NCI-H1092 treated with DMSO at 0.1 percent for 48 hours (cell line): ENCODE results near the gene CPNE5.

ENCODE experiments used
- DNase-seq: peaks from one replicate; lab custom pipeline; 2025; lab: John Stamatoyannopoulos, UW

Gene CPNE5

GRCh38 chr6:36857325-36857724 is 18.1 kb upstream of the CPNE5 start:
- no peak for DNase-seq

GRCh38 chr6:36856277-36856676 is 17.0 kb upstream of the CPNE5 start:
- no peak for DNase-seq

DNA sequence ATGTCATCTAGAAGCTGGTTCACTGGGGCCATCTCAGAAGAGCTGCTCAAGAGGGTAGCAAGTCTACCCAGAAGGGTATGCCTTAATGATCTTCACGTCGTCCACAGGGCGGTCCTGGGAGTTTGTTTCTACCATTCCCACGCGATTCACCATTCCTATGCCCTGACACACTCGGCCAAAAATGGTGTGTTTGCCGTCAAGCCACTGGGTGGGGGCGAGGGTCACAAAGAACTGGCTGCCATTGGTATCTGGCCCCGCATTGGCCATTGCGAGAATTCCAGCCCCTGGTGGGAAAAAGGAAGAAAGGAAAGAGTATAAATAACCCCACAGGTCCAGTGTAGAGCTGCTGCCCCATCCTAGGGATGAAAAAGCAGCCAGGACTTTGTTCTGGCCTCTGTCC is 16.5 kb upstream of the CPNE5 start:
- DNase-seq: no peak

DNA sequence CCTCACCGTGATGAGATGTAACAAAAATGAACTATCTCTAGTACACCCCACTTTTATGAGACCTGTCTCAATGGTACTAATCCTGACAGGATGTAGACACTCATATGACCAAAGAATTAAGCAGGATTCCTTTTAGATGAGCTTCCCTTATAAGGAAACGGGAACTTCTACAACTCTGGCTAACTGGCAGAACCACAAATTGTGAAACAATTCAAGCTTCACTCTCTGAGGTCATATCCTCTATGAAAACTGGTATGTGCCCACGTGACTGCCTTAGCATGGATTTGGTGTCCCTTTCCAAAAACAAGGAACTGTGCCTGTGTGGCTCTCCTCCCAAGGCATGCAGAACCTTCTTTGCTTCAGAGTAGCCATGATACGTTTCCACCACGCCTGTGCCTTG is 14.1 kb upstream of the CPNE5 start:
- DNase-seq: no peak

- no peak for DNase-seq
Measured at GRCh38 chr6:36852481-36853147, 13.4 kb upstream of the CPNE5 start.

GRCh38 chr6:36851626-36852025 is 12.4 kb upstream of the CPNE5 start:
- DNase-seq: no peak

GRCh38 chr6:36851149-36851614 is 11.9 kb upstream of the CPNE5 start:
- DNase-seq: peak; percentile 26

GRCh38 chr6:36850021-36850420 is 10.8 kb upstream of the CPNE5 start:
- no peak for DNase-seq

- DNase-seq: no peak
Measured at GRCh38 chr6:36848658-36849441, 9.6 kb upstream of the CPNE5 start.

DNA sequence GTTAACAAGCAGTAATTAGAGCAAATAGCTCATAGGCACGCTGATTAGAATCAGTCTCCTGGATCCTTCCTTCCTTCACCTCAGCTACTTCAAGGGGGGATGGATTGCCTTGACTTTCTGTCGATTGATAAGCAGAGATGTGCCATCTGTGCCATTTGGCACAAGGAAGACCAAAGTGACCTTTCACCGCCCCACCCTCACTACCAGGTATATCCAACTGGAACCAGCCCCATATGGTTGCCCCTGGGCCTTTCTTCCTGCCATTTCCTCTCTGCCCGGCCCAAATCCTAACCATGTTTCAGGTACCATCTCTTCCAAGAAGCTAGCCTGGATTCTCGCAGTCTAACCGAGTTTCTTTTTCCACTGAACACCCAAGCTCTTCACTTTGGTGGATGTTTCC is 8.7 kb upstream of the CPNE5 start:
- DNase-seq: no peak

GRCh38 chr6:36847152-36847551 is 7.9 kb upstream of the CPNE5 start:
- DNase-seq: no peak

- DNase-seq: no peak
Measured at GRCh38 chr6:36845233-36845632, 6.0 kb upstream of the CPNE5 start.

DNA sequence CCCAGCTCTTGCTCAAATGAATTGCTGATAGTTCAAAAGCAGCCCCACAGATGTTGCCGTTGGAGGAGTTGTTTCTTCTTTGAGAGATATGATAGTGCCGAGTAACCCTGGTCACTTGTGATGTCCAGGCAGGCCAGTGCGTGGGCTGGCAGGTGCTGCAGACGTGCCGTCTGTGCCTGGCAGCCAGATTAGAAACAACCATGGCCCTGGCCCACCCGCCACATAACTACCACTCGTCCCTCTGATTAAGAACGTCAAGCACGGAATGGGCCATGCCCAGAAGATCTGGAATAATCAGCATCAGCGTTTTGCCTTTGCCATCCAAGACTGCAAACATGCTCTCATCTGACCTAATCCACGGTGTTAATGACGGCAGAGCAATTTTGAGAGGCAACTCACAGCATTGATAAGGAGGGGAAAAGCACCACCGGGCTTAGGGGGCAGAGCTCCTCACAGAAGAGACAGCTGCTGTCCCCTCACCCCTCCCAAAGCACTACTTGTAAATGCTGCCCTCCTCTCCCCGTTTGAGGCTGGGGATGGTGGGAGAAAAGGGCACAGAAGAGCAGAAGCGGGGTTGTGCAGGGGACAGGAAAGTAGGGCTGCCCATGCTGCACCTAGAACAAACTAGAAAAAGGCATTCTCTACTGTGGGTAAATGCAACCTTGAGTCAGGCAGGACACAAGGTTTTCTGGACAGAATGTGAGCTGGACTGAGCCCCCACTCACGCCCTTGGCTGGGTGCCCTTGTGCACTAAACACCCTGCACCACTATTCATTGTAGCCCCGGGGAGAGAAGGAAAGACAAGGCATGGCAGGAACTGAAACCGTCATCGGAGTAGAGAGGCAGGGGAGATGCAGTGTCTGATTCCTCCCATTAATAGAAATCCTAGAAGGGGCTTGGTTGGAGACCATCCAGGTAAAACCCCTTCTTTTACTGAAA is 5.3 kb upstream of the CPNE5 start:
- no peak for DNase-seq

DNA sequence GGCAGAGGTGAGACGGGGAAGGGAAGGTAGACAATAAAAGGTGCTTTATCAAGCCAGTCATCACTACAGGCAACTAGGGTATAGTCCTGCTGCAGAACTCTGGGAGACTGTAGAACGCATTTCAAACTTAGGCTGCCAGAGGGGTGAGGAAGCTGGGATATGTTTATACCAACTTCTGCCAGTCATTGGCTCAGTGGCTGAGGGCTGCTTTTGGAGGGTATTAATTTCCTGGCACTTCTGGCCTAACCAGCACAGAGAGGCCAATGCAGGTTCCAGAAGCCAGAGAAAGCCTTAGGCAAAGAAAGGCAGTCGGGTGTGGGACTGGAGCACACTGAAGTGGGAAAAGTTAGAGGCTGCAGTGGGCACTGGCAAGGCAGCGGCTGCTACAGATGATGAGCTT is 3.9 kb upstream of the CPNE5 start:
- no peak for DNase-seq

GRCh38 chr6:36841756-36842155 is 2.5 kb upstream of the CPNE5 start:
- DNase-seq: no peak

DNA sequence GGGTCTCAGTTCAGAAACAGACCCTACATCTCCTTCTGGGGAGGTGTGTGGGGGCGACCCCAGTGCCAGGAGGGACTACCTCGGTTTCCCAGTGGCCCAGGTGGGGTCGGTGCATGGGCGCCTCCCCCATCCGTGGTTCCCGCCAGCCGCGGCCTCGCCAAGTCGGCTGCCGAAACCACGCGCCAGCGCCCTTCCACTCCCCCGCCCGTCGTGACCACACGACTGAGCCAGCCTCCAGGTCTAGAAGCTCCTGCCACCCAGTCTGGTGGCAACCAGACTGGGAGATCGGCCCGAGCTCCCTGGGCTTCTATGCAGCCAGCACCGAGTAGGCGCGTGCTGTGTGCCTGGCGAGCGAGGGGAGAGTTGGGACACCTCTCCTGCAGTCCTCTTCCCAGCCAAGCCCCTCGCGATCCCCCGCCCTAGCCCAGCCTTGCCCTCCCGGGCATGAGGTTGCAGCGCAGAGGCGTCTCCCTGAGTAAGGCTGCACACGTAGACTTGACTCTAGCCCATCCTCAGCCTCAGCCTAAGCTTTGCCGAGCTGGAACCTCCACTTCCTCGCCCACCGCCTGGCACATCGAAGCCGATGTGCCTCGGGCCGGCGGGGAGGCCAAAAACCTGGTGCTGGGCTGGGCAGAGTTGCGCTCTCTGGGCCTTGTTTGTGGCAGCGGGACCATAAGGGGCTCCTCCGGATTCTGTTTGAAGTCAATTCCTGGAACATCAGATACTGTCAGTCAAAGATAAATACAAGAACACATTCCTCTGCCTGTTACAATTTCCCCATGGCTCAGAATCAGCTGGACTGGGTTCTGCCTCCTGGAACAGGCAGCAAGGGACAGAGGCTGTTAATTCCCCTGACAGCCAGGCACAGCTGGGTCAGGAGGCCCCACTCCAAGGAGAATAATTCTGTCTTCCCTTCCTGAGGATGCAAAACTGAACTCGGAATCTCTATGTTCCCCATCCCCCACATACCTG is 1.5 kb upstream of the CPNE5 start:
- DNase-seq: no peak

GRCh38 chr6:36839749-36840431 is 646 bp upstream of the CPNE5 start:
- peak; percentile 22 for DNase-seq

- DNase-seq: no peak
Measured at GRCh38 chr6:36837686-36838085, 1.6 kb downstream of the CPNE5 start.

- DNase-seq: no peak
Measured at GRCh38 chr6:36837022-36837339, 2.3 kb downstream of the CPNE5 start.

GRCh38 chr6:36836111-36837021 is 2.9 kb downstream of the CPNE5 start:
- DNase-seq: no peak
